ENCODE measurements around the gene HIPK3.
A peak's percentile ranks its signal among the peaks of the same experiment; 100 is the strongest.

The HIPK3 gene

GRCh38 chr11:33257897-33258630 lies 883 bp downstream of the HIPK3 start (continued):
- TF ChIP-seq ZNF24 (tag by site-specific recombination; IDR thresholded peaks at IDR 0.05), result peak; percentile 78; the same call in 1 of the 2 replicates
- peak; percentile 83 for TF ChIP-seq WT1 (tag by site-specific recombination; IDR thresholded peaks at IDR 0.05)
- TF ChIP-seq ZNF645 (tag by site-specific recombination; IDR thresholded peaks at IDR 0.05), result no peak
- 0 out of 2 replicates have a peak, but pooled peaks have one; percentile 20 for TF ChIP-seq HIC1 (tag by site-specific recombination; IDR thresholded peaks at IDR 0.05)
- 0 out of 2 replicates have a peak, but pooled peaks have one; percentile 16 for TF ChIP-seq ZNF777 (tag by site-specific recombination; IDR thresholded peaks at IDR 0.05; ENCODE audit: borderline replicate concordance)
- TF ChIP-seq IKZF3 (tag by site-specific recombination; IDR thresholded peaks at IDR 0.05), result peak; percentile 81
- TF ChIP-seq ZNF114 (tag by site-specific recombination; IDR thresholded peaks at IDR 0.05), result no peak
- TF ChIP-seq ZNF433 (tag by site-specific recombination; IDR thresholded peaks at IDR 0.05; ENCODE audit: low read depth), result no peak
- TF ChIP-seq GLI2 (tag by site-specific recombination; IDR thresholded peaks at IDR 0.05; ENCODE audit: borderline replicate concordance, low read depth), result no peak; the same call in 1 of the 2 replicates
- TF ChIP-seq ZNF692 (tag by site-specific recombination; IDR thresholded peaks at IDR 0.05), result no peak
- no peak for TF ChIP-seq ZBTB44 (tag by site-specific recombination; IDR thresholded peaks at IDR 0.05)
- TF ChIP-seq ZNF302 (tag by site-specific recombination; IDR thresholded peaks at IDR 0.05; ENCODE audit: low read depth), result no peak
- no peak for TF ChIP-seq ZNF175 (tag by site-specific recombination; IDR thresholded peaks at IDR 0.05)
- TF ChIP-seq ZSCAN4 (tag by site-specific recombination; IDR thresholded peaks at IDR 0.05), result peak; percentile 47; the same call in 1 of the 2 replicates
- 0 out of 2 replicates have a peak, but pooled peaks have one; percentile 24 for TF ChIP-seq ZXDB (tag by site-specific recombination; IDR thresholded peaks at IDR 0.05)
- TF ChIP-seq ZNF600 (tag by site-specific recombination; IDR thresholded peaks at IDR 0.05), result no peak
- TF ChIP-seq ZNF416 (tag by site-specific recombination; IDR thresholded peaks at IDR 0.05), result no peak
- no peak for TF ChIP-seq ZNF580 (tag by site-specific recombination; IDR thresholded peaks at IDR 0.05)
- no peak for TF ChIP-seq KLF7 (tag by site-specific recombination; IDR thresholded peaks at IDR 0.05; ENCODE audit: borderline replicate concordance)
- TF ChIP-seq ZNF292 (tag by site-specific recombination; IDR thresholded peaks at IDR 0.05; ENCODE audit: borderline replicate concordance, low read depth), result no peak
- TF ChIP-seq BCL6B (tag by site-specific recombination; IDR thresholded peaks at IDR 0.05), result no peak
- no peak for TF ChIP-seq REST (tag by site-specific recombination; IDR thresholded peaks at IDR 0.05)
- TF ChIP-seq ZIC2 (tag by site-specific recombination; IDR thresholded peaks at IDR 0.05), result peak; percentile 58; the same call in 1 of the 2 replicates
- no peak for TF ChIP-seq ZNF677 (tag by site-specific recombination; IDR thresholded peaks at IDR 0.05)
